Cardiac muscle cell (in vitro differentiated cells and primary cell): Measurements from ENCODE around the gene LAMC1. TPM values are rescaled to one million over a fixed set of nuclear protein-coding genes. Genes with fewer than 3 reads are reported as not detected.

Experiments
- DNase-seq, 2 donors: peaks; one replicate each; pipeline versions ENCODE4 v3.0.0 to v3.0.0-alpha.2; 2010 to 2017; ENCODE audit warnings: low read depth in 1 of 2, low spot score in 1 of 2
- H3K27ac ChIP-seq: fragments of 200-600 bp; sonication (generic); 2 replicates; pipeline ENCODE4 v1.5.1; 2016
- H3K27me3 ChIP-seq: fragments of 200-600 bp; sonication (generic); 2 replicates; pipeline ENCODE4 v1.6.0; 2016; ENCODE audit warnings: control low read depth
- H3K36me3 ChIP-seq: fragments of 200-600 bp; sonication (generic); 2 replicates; pipeline ENCODE4 v1.5.1; 2016; ENCODE audit warnings: control low read depth
- H3K4me1 ChIP-seq: fragments of 200-600 bp; sonication (generic); 2 replicates; pipeline ENCODE4 v1.8.1; 2017; ENCODE audit warnings: low read depth, mild to moderate bottlenecking, mixed run types
- H3K4me3 ChIP-seq: fragments of 200-600 bp; sonication (generic); 2 replicates; pipeline ENCODE4 v1.5.1; 2016; ENCODE audit warnings: mild to moderate bottlenecking
- H3K9me3 ChIP-seq: fragments of 200-600 bp; sonication (generic); 2 replicates; pipeline ENCODE4 v1.5.1; 2017; ENCODE audit warnings: low read depth, mild to moderate bottlenecking, control low read depth
- CTCF ChIP-seq: IDR thresholded peaks from 2 replicates; pipeline ENCODE4 v1.5.1; 2012; ENCODE audit warnings: low read depth, mild to moderate bottlenecking, low read length
- polyA plus RNA-seq: library from polyadenylated mRNA; unstranded; fragments of >200 nt; fragmentation: Nextera tagmentation; extraction: Ambion mirVana; gene quantifications from 2 replicates; pipeline ENCODE4 v1.2.1, GENCODE V29; 2016
- total RNA-seq: library from RNA; depleted of rRNA; stranded (reverse); fragments of >200 nt; gene quantifications from 2 replicates; pipeline ENCODE4 v1.2.3, GENCODE V29; 2016

Gene LAMC1
- total and polyA plus RNA-seq, 2 experiments from 2014 or later = 66.4 to 329 TPM

GRCh38 chr1:183081402-183082120 is 58.3 kb downstream of the LAMC1 start:
- DNase-seq = no peak
- no peaks in the 10 kb centered on the region for H3K9me3 ChIP-seq
- no peak for TF ChIP-seq CTCF

GRCh38 chr1:183082650-183083049 is 59.4 kb downstream of the LAMC1 start:
- TF ChIP-seq CTCF = no peak
- Histone ChIP-seq H3K4me1 (peaks cover 4% of the 10 kb centered on the region), H3K36me3 (no peaks in the 10 kb centered on the region), H3K9me3 (no peaks in the 10 kb centered on the region), H3K27ac (no peak overlapping the region), H3K27me3 (no peaks in the 10 kb centered on the region), H3K4me3 (no peak overlapping the region)
- DNase-seq = no peak

More at GRCh38 chr1:183081402-183082120, 58.3 kb downstream of the LAMC1 start:
- H3K4me3 ChIP-seq = no peak overlapping the region
- no peak overlapping the region for H3K27ac ChIP-seq
- H3K36me3 ChIP-seq = no peaks in the 10 kb centered on the region
- H3K4me1 ChIP-seq = peaks cover 4% of the 10 kb centered on the region
- H3K27me3 ChIP-seq = no peaks in the 10 kb centered on the region

- Histone ChIP-seq H3K9me3 (no peaks in the 10 kb centered on the region), H3K27me3 (no peaks in the 10 kb centered on the region), H3K4me1 (peaks cover 26% of the 10 kb centered on the region), H3K36me3 (no peaks in the 10 kb centered on the region), H3K27ac (no peak overlapping the region), H3K4me3 (no peak overlapping the region)
- no peak for DNase-seq
- TF ChIP-seq CTCF = no peak
Observed at GRCh38 chr1:183087001-183087400, 63.8 kb downstream of the LAMC1 start.

- Histone ChIP-seq H3K27ac (no peak overlapping the region), H3K4me1 (peaks cover 26% of the 10 kb centered on the region), H3K9me3 (no peaks in the 10 kb centered on the region), H3K36me3 (no peaks in the 10 kb centered on the region), H3K27me3 (no peaks in the 10 kb centered on the region), H3K4me3 (no peak overlapping the region)
- no peak for TF ChIP-seq CTCF
- no peak for DNase-seq
Observed at GRCh38 chr1:183089025-183089639, 65.9 kb downstream of the LAMC1 start.

GRCh38 chr1:183090391-183091006 is 67.3 kb downstream of the LAMC1 start:
- peak in 1 of 2 donors; percentile 85 for DNase-seq
- no peak overlapping the region for H3K27ac ChIP-seq

More at GRCh38 chr1:183090391-183091006, 67.3 kb downstream of the LAMC1 start:
- Histone ChIP-seq H3K4me3 (no peak overlapping the region), H3K4me1 (peaks cover 26% of the 10 kb centered on the region), H3K36me3 (no peaks in the 10 kb centered on the region), H3K9me3 (no peaks in the 10 kb centered on the region), H3K27me3 (no peaks in the 10 kb centered on the region)
- TF ChIP-seq CTCF = no peak
